ENCODE measurements around the gene CELF4.

- TF ChIP-seq EZH2phosphoT487 (IDR thresholded peaks at IDR 0.05; ENCODE audit: borderline replicate concordance, low read length), result no peak
- no peak for TF ChIP-seq CTCF (IDR thresholded peaks at IDR 0.05; ENCODE audit: low read depth, low read length, poor library complexity, severe bottlenecking)
Observed at GRCh38 chr18:37409878-37410277, 155.7 kb downstream of the CELF4 start.
